Left forelimb (tissue), 1 donor: ENCODE data around the gene RSF1.
"Not testable (repeated sequence)": the region's sequence is repeated elsewhere in the genome, so short reads cannot be mapped to it uniquely, and the experiment has no call there.

Experiments
- DNase-seq: peaks from one replicate; pipeline ENCODE4 v3.0.0-alpha.2; 2018; ENCODE audit warnings: low spot score

The RSF1 gene

DNA sequence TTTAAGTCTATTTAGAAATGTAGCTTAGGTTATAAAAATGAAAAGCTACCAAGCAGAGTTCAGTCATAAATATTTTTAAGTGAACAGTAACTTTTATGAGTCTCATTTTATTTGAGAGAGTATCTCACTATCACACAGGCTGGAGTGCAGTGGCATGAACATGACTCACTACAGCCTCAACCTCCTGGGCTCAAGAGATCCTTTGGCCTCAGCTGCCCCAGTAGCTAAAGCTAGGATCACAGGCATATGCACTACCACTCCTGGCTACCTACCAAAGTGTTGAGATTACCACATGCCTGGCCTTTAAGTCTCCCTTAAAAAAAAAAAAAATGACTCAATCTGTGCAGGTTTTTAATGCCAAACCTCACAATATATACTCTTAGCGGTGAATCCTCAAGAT lies 148.3 kb downstream of the RSF1 start:
- DNase-seq, result no peak

DNA sequence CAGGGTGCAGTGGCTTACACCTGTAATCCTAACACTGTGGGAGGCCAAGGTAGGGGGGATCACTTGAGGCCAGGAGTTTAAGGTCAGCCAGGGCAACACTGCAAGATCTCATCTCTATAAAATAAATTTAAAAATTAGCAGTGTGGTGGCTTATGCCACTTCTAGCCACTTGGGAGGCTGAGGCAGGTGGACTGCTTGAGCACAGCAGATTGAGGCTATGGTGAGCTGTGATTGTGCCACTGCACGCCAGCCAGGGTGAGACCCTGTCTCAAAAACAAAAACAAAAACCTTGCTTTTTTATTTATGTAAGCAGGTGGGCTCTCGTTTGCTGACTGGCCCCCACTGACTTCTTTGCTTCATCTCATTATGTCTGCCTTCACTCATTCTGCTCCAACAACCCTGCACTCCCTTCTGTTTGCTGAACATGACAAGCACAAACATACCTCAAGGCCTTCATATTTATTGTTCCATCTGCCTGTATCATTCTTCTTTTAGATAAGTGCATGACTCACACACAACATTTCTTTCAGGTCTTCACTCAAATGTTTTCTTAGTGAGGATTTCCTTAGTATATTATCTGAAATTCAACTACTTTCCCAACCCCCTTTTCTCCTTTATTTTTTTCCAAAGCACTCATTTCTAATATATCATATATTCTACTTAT lies 150.5 kb downstream of the RSF1 start:
- no peak for DNase-seq

DNA sequence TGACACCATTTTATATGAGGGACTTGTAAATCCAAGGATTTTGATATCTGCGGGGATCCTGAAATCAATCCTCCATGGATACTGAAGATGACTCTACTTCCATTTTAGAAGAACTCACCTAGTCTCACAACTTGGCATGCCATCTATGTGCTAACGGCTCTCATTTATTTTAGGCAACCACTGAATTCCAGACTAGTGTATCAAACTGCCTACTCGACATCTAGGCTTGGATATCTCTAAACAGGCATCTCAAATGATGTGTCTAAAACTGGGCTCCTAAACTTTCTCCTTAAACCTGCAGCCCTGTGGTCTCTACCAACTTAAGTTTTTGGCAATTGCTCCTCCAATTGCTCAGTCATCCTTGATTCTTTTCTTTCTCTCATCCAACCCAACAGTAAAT lies 151.8 kb downstream of the RSF1 start:
- DNase-seq, result no peak

DNA sequence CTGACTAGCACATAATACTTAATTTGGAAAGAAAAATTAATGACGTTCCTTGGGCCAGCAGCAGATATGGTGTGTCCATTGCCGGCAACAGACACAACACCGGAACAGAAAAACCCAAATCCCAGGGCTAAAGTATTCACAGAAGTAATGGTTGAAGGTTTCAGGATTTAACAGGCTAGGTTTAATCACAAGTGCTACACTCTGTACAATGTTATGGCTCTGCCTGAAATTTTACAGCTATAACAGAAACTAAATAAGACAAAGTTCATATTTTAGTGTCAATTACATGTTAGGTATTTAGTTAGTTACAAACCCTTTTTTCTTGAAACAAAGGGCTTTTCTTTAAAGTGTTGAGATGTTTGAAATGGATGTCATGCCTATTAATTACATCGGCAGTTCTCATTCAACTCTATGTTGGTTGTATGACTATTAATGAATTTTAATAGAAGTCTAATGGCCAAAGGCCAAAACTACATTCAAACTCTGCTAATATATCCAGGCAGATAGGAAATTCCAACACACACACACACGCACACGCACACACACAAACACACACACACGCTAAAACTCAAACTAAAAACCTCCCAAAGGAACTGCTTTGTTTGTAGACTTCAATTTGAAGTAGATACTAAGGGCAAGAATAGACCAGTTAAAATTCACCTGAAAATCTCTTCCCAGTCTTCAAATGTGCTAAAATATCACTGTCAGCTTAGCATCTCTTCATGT lies 155.1 kb downstream of the RSF1 start:
- DNase-seq, result no peak

DNA sequence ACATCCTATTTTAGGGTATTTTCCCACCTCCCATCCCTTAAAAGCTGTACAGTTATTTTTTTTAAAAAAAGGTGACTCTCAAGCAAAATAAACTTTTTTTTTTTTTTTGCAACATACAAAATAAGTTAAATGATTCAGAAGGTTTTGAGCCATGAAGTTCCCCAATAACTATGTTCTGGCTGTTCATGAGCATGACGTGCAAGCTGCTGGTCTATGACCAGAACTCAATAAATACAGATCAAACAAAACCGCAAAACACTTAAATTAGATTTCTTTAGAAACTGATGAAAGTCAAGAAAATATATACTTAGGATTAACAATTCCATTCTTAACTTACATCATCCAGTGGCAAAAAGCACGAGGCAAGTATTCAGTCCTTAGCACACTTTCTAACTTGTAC lies 158.9 kb downstream of the RSF1 start:
- no peak for DNase-seq

DNA sequence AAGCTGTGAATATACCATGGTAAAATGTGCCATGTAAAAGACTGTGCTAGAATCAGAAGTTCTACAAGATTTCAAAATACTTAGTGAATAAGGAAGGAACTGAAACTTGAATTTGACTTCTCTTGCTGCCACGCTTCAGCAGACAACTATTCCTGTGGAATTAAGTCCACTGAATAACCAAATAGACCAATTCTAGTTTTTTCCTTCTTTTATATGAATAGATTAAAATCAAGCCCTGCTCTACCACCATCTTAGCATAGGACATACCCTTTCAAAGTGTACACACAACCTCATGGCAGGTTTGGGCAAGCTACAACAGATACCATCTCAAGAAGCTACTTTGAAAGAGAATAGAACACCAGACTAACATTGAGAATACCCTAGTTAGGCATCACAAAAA lies 159.6 kb downstream of the RSF1 start:
- DNase-seq, result no peak

DNA sequence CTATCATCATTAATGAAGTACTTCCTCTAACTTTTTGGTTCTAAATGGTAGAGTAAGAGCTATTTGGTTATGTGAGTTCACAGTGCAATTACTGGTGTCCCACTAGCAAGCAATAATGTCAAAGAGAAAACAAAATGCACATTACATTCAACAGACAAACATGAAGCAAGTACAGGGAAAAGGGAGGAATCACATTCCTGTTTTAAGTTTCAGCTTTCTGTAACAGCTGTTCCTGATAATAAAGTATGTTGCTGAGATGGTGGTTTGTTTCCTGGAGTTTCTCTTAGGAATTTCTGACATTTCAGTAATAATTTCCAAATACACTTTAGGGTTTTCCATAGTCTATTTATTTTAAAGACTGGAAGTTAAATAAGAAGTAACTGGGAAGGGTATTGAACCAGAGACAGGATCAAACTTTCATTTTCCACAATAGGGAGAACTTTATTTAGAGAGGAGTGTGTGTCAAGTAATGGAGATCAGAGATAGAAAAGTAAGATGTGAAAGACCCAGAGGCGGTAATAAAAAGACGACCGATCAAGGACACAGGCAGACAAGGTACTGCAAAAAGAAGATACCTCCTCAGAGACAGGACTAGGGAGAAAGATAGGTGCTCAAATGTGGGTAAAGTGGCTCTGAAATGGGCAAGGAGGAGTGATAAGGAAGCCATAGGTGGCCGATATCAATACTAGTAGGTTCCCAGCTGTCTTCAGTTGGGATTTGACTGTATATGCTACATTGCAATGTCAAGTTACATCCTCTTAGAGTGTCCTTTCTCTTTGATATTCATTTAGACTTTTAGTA lies 162.1 kb downstream of the RSF1 start:
- DNase-seq, result no peak

DNA sequence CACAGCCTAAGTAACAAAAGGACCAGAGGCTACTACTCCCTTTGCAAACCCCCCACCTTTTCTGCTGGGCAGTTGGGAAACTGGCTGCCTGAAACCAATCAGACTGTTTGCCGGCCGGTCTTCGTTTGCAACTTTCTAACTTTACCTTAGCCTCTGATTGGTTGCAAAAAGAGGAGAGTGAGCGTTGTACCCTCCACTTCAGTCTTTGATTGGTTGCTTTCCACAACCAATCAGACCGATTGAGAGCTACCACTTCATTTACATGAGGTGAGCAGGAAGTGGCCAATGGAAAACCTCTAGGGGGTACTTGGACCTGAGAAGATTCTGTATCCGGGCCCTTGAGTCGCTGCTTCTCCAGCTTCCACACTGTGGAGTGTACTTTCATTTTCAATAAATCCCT lies 164.2 kb downstream of the RSF1 start:
- no peak for DNase-seq

DNA sequence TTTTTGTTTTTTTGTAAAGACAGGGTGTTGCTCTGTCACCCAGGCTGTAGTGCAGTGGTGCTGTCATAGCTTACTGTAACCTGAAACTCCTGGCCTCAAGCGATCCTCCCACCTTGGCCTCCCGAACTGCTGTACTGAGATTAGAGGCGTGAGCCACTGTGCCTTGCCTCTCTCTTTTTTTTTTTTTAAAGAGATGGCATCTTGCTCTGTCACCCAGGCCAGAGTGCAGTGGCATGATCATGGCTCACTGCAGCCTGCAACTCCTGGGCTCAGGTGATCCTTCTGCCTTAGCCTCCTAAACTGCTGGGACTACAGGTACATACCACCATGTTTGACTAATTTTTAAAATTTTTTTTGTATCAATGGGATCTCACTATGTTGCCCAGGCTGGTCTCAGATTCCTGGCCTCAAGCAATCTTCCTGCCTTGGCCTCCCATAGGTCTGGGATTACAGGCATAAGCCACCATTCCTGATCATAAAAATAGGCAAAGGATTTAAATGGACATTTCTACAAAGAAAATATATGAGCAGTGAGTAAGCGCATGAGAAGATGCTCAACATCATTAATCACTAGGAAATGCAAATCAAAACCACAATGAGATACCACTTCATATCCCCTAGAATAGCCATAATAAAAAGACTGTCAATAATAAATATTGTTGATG lies 165.6 kb downstream of the RSF1 start:
- no peak for DNase-seq

DNA sequence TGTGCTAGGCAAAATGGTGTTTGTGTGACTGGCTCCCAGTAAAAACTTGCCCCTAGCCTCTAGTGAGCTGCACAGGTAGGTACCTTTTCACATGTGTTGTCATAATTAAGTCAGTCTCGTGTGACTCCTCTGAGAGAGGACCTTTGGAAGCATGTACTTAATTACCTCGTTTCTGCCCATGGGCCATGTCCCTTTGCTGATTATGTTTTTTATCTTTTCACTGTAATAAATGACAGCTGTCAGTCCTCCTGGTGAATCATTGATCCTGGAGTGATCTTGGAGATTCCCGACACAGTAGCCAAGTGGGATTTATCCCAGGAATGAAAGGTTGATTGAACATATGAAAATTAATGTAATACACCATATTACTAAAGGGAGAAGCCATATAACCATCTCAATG lies 170.4 kb downstream of the RSF1 start:
- no peak for DNase-seq

DNA sequence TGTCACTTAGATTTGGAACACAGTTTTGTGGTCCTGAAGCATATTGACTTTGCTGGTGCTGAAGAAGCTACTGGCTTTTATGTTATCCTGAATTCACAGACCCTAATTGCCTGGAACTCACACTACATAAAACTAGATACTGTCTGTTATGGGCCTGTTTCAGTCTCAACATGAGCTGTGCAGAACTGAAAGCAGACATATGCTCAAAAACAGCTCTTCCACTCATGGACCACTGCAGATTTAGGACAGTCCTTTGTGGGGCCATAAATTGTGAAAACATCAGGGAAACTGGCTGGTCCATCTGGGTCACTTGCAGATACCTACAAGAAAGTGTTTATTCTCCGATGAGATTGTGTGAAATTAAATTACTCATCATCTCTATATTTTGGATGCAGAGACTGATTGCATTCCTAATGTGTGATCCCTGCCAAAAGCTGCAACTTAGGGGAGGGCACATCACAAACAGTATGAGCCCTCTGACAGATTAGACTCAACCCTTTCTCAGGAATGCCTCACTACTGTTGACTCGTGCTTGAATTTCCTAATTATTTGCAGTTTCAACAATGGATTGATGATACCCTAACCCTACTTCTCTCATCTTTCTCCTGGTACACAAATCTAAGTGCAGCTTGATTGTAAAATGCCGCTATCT lies 172.7 kb downstream of the RSF1 start:
- DNase-seq, result no peak

DNA sequence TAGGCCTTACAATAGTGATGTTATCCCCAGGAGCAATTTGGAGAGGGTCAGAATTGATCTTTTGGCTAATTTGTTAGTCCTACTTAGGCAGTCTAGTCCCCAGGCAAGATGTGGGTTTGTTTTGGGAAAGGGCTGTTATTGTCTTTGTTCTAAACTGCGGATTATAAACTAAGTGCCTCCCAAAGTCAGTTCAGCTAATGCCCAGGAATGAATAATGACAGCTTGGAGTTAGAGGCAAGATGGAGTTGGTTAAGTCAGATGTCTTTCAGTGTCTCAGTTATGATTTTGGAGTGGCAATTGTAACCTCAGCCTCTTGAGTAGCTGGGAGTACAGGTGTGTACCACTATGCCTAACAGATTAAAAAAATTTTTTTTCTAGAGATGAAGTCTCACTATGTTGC lies 175.6 kb downstream of the RSF1 start:
- no peak for DNase-seq

DNA sequence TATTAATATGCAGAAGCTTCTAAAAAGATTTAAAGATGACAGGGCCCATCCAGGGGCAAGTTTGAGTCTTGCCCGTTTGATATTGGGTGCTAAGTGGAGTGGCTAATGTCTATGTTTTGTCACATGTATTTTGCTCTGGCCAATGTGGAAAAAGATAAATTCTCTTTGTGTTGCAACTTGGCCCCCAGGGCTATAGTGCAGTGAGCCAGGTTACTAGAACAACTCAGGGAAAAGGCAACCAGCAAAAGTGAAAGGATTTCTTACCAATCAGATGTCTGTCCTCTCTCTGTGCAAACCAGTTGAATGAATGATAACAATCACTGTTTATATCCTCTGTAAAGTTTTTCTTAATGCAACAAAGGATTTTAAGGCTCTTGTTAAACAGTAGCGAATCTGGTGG lies 178.3 kb downstream of the RSF1 start:
- DNase-seq, result no peak

DNA sequence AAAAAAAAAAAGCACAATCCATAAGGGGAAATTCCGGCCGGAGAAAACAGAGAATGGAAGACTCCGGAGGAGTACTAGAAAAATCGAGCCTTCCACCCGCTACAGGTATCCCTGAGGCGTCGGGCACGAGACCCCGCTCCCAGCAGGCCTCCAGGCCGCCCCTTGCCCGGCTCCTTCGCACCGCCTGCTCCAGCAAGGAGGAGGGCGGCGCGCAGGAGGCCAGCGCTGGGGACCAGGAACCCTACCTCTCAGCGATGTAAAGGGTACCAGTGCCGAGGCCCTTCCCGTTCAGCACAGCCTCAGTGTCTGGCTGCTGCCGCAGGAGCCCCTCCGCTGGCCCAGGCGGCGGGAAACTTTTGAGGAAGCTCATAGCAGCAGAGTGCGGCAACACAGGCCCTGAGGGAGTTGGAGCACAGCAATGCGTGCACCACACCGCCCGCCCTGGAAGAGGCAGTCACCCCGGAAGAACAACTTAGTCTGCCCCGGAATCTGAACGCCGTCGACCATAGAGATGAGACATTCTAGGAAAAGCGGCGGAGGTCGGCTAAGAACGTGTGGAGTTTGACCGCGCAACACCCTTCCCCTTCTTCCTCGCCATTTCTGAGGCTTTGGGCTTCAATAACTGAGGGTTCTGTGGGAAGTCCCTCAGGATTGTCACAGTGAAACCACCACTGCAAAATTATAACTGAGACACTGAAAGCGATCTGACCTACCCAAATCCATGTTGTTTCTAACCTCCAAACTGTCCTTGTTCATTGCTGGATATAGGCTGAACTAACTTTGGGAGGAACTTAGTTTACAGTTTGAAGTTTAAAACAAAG lies 183.0 kb downstream of the RSF1 start, which contains the start of gene CLNS1A:
TSS of gene CLNS1A (minus strand) at position 450 of the 821 bp plus-strand sequence. CDS start at position 370, 80 bp downstream.
- DNase-seq, result peak; percentile 92

DNA sequence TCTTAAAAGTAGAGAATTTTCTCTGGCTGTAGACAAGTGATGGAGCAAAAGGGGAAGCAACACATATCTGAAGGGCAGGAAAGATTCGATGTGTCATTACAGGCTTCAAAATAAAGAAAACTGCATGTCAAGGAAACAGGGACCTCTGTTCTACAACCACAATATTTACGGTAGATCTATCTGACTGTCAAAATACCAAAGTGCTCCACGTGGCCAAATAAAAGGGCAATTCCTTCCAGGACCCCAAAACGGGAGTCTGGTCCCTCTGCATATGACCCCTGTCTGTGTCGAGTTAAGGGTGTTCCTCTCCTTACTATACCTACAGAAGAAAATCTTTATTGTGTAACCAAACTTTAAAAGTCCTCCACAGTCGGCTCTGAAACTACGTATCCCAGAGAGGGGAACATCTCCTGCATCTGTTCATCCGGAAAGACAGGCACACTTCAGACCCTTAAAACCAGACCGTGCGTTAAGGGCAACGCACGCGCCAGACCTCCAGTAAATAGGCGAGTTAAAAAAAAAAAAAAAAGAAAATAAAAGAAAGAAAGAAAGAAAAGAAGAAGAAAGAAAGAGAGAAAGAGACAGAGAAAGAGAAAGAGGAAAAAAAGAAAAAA lies 183.7 kb downstream of the RSF1 start:
- no peak for DNase-seq

DNA sequence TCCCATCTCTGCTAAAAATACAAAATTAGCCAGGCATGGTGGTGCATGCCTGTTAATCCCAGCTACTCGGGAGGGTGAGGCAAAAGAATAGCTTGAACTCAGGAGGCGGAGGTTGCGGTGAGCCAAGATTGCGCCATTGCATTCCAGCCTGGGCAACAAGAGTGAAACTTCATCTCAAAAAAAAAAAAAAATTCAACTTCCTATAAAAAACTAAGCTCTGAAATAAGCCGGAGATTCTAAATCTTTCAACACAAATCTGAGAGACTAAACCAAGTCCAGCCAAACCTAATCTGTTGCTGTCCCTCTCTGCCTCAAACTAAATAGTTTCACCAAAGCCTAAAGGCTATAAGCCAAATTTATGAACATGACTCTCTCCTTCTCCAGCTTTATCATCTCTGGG lies 186.6 kb downstream of the RSF1 start:
- DNase-seq, result not testable (repeated sequence)

DNA sequence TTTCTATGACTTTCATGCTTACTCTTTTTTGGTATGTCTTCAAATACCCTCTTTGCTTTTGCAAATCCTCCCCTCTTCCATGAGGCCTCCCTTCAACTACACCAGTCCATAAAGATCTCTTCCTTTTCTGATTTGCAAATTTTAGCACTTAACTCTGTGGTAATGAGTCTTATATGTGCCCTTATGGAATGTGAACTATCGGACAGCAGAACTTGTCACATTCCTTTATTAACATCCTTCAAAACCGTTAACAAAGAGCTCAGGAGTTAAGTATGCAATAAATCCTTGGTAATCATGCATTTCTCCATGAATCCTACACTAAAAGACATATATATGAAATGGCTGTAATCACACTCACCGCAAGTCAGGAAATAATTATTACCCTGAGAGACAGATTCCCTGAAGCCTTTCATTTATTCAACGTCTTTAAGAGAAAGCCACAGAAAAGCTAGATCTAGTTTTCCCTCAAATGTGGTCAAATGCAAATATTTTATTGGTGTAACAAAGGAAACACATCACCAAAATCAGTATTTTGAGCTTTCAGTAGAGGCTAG lies 190.3 kb downstream of the RSF1 start:
- no peak for DNase-seq

DNA sequence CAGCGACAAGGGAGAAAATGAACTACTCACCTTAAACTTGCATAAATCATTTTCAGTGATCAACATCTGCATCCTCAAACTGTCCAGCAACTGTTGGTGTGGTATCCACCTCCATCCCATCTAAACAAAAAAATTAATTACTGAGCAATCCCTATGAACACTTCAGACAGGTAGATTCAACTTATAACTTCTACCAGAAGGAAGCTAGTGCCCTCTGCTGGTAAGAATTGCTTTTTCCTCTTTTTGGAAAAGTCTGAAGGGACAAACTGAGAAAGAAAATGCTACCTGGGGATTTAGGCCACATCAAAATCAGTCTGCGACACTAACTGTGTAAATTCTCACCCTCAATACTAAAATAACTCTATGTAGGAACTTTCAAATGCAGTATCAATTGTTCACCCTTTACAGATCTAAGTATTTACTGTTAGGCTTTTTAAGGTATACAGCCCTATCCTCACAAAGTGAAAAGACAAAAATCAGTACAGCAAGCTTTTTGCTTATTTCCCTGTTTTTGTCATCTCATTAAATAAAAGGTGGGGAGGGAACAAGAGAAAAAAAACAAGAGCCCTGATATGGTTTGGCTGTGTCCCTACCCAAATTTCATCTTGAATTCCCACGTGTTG lies 200.8 kb downstream of the RSF1 start:
- no peak for DNase-seq

DNA sequence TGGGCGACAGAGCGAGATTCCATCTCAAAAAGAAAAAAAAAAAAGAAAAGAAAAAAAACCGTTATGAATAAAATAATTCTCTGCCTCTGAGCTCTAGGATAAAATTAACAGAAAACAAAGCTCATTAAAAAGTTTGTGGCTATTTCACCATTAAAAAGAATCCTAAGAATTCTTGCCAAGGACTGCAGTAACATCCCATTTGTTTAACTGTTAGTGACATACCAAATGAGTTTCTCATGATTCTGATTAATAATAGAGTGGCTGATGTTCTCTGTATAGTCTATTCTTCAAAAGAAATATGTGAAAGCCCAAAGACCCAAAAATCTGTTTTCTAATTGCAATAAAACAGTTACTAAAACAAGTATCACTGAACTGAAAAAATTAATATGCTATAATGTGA lies 202.6 kb downstream of the RSF1 start:
- DNase-seq, result no peak

DNA sequence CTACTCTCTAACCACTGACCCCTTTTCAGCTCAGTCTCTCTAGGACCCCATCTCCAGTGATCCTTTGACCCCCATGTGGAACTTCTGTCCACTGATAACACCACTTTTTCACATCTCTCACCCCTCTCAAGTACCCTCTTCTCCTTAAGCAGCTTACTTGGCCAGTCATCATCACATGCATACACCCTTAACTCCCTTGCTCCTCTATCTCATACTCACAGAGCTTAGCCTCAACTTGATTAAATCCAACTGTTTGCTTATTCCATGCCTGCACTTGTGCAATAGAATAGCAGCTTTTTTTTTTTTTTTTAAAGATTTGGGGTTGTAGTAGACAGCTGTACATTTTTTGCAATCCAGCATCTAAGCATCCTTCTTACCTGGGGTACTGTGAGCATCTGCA lies 208.6 kb downstream of the RSF1 start:
- no peak for DNase-seq
